ENCODE results near the gene PTPRD. TPM values are rescaled to one million over a fixed set of nuclear protein-coding genes. Genes with fewer than 3 reads are reported as not detected.

Gene PTPRD
- total and polyA plus RNA-seq, 2 of the 4 experiments (the other 2 are of a cell fraction), result 0.07 to 0.18 TPM

DNA sequence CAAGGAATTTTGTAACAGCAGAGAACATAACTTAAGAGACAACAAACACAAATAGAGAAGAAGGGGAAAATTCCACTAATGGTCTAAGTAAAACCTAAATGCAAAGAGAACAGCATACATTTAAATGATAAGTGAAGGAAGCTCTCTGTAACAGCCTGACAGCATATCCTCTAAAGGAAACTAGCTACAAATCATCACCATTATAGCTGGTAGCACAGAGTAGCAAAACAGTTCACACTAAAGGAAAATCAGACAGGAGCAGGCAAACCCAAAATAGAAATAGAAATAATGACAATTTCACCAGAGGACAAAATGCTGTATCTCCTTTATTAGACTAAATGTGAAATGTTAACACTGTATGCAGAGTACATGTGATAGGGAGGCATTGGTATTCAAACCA, 532.8 kb downstream of the PTPRD start:
- Histone ChIP-seq H3K9ac (ENCODE audit: low read depth, low read length) (no peak overlapping the region), H3K56ac (ENCODE audit: extremely low read depth, insufficient read depth, low read length) (no peak overlapping the region), H2BK5ac (ENCODE audit: low read depth, low read length, poor library complexity, severe bottlenecking) (no peak overlapping the region), H2AK9ac (replicated peaks; ENCODE audit: low read depth, low read length, poor library complexity) (no peak overlapping the region), H4K20me1 (ENCODE audit: insufficient read depth, low read length) (no peaks in the 10 kb centered on the region), H3K4ac (ENCODE audit: low read depth, low read length) (no peak overlapping the region), H2AFZ (replicated peaks; ENCODE audit: low read length, poor library complexity) (no peak overlapping the region), H3K18ac (ENCODE audit: low read depth, low read length) (no peak overlapping the region), H3K4me1 (ENCODE audit: control insufficient read depth, insufficient read depth, low read length) (no peaks in the 10 kb centered on the region), H2BK120ac (ENCODE audit: low read depth, low read length) (no peak overlapping the region), H4K91ac (ENCODE audit: insufficient read depth, low read depth, low read length) (no peak overlapping the region), H3K27ac (ENCODE audit: insufficient read depth, low read length) (no peak overlapping the region), H3K9me1 (ENCODE audit: insufficient read depth, low read length) (no peaks in the 10 kb centered on the region), H2AK5ac (ENCODE audit: low read depth, low read length) (no peak overlapping the region), H4K8ac (ENCODE audit: low read depth in 2 of 2, low read length in 2 of 2) (no peak overlapping the region), H3K14ac (replicated peaks; ENCODE audit: low read depth, low read length) (no peak overlapping the region), H2BK15ac (ENCODE audit: low read depth, low read length) (no peak overlapping the region), H3K27me3 (ENCODE audit: control insufficient read depth, insufficient read depth, low read length) (no peaks in the 10 kb centered on the region), H3K9me3 (ENCODE audit: control insufficient read depth, insufficient read depth, low read length) (no peaks in the 10 kb centered on the region), H3K23ac (ENCODE audit: low read depth, low read length) (no peak overlapping the region), H4K5ac (ENCODE audit: low read depth, low read length) (no peak overlapping the region), H3K4me3 (ENCODE audit: insufficient read depth, low read depth, low read length) (no peak overlapping the region), H3K79me1 (ENCODE audit: low read depth in 1 of 2, low read length in 2 of 2) (no peaks in the 10 kb centered on the region), H3K4me2 (ENCODE audit: low read depth, low read length) (no peak overlapping the region), H3K36me3 (ENCODE audit: control insufficient read depth, insufficient read depth, low read length) (no peaks in the 10 kb centered on the region), H2BK20ac (ENCODE audit: low read depth, low read length) (no peak overlapping the region)
- no peak for TF ChIP-seq MAZ (IDR thresholded peaks at IDR 0.05; ENCODE audit: borderline replicate concordance, low read depth, low read length)
- TF ChIP-seq NFE2L2 (IDR thresholded peaks at IDR 0.05; ENCODE audit: low read depth, low read length), result no peak
- no peak for TF ChIP-seq BHLHE40 (IDR thresholded peaks at IDR 0.05; ENCODE audit: low read depth, low read length)
- TF ChIP-seq POLR2A (IDR thresholded peaks at IDR 0.05; ENCODE audit: low read depth, low read length), result no peak
- TF ChIP-seq RAD21 (IDR thresholded peaks at IDR 0.05; ENCODE audit: low read length), result no peak
- TF ChIP-seq USF2 (IDR thresholded peaks at IDR 0.05; ENCODE audit: low read depth, low read length), result no peak
- TF ChIP-seq CHD1 (IDR thresholded peaks at IDR 0.05; ENCODE audit: low read depth, low read length), result no peak
- no peak for TF ChIP-seq MXI1 (IDR thresholded peaks at IDR 0.05; ENCODE audit: borderline replicate concordance, low read depth, low read length)
- TF ChIP-seq MAFK (IDR thresholded peaks at IDR 0.05; ENCODE audit: low read depth, low read length), result no peak
- no peak for TF ChIP-seq RCOR1 (IDR thresholded peaks at IDR 0.05; ENCODE audit: insufficient replicate concordance, low read length)
- TF ChIP-seq CEBPB (IDR thresholded peaks at IDR 0.05; ENCODE audit: low read depth, low read length), result no peak
- TF ChIP-seq FOS (IDR thresholded peaks at IDR 0.05; ENCODE audit: low read depth, low read length), result no peak
- TF ChIP-seq ELK1 (IDR thresholded peaks at IDR 0.05; ENCODE audit: borderline replicate concordance, low read depth, low read length), result no peak
- TF ChIP-seq RFX5 (IDR thresholded peaks at IDR 0.05; ENCODE audit: low read depth, low read length), result no peak
- no peak for TF ChIP-seq SMC3 (IDR thresholded peaks at IDR 0.05; ENCODE audit: low read depth, low read length)
- no peak for TF ChIP-seq CTCF (conservative IDR thresholded peaks at IDR 0.05; ENCODE audit: low read depth, low read length)
- no TSS peak for BruUV-seq (replicated peaks)
- dilution Hi-C loops (cut with HindIII; ENCODE audit: low sequenced_read_pairs, unreplicated experiment) (no loop called here), in situ Hi-C loops (cut with MboI; ENCODE audit: low sequenced_read_pairs) (no loop called here), intact Hi-C loops (cut with micrococcal nuclease) (no loop called here)
- DNase-seq, result no peak
- ChIA-PET POLR2A (ENCODE audit: unreplicated experiment) (no interaction called here), CTCF (no interaction called here)
- no peak for ATAC-seq (ENCODE audit: low read depth)
